HCT116 (cell line): ENCODE data around the gene ABCA1. TPM values are rescaled to one million over a fixed set of nuclear protein-coding genes. Genes with fewer than 3 reads are reported as not detected.

Experiments
- ATAC-seq: fragments of 200-7000 bp; cut with Tn5 transposase; 2 replicates; pipeline ENCODE4 v1.9.1; 2020; ENCODE audit warnings: mild to moderate bottlenecking, moderate library complexity
- BruUV-seq: library from RNA; stranded (reverse); fragments of 400-500 nt; replicated peaks from 2 replicates; lab custom pipeline; 2021; lab: Mats Ljungman, UMichigan
- CTCF ChIA-PET: fragments of 300-600 bp; sonication (Branson Sonifier 250); formaldehyde crosslinking; loops from one replicate; lab custom pipeline; 2021; ENCODE audit warnings: antibody characterized with exemption; lab: Charles Lee
- POLR2A ChIA-PET: fragments of 300-600, 350-600 bp; sonication (Branson Sonifier 250); formaldehyde crosslinking; loops from one replicate; lab custom pipeline; 2021; ENCODE audit warnings: antibody characterized with exemption; lab: Charles Lee
- RAD21 ChIA-PET, 2 experiments: fragments of 300-600 bp; sonication (Branson Sonifier 250); formaldehyde crosslinking; loops; one replicate each; lab custom pipeline; 2023; ENCODE audit warnings: low total read pairs in 2 of 2; ENCODE audit not compliant: uncharacterized antibody in 2 of 2, unreplicated experiment in 2 of 2, low non-redundant PET in 1 of 2; lab: Charles Lee
- DNase-seq: peaks from one replicate; pipeline ENCODE4 v3.0.0-alpha.2; 2010; ENCODE audit warnings: low read depth, low spot score
- H2AFZ ChIP-seq: fragments of 200-600 bp; shearing (Covaris generic), sonication (generic); 2 replicates; pipeline ENCODE4 v1.6.1; 2017; ENCODE audit warnings: low read depth, mixed run types, mixed read lengths, antibody characterized with exemption, low read length; ENCODE audit not compliant: poor library complexity, severe bottlenecking
- H3K27ac ChIP-seq: 2 replicates; pipeline ENCODE4 v1.5.1; 2012; ENCODE audit warnings: low read depth, low read length
- H3K27me3 ChIP-seq: fragments of 200-600 bp; sonication (generic); 2 replicates; pipeline ENCODE4 v1.6.1; 2016; ENCODE audit warnings: mixed run types, low read length, mixed read lengths; ENCODE audit not compliant: insufficient read depth
- H3K36me3 ChIP-seq, 2 experiments: fragments of 200-500 bp in 1 of 2; fragments of 200-600 bp in 1 of 2; sonication (Bioruptor generic) in 1 of 2; sonication (generic) in 1 of 2; 2 replicates each; pipeline versions ENCODE4 v1.5.1 to v1.6.1; 2014 to 2016; ENCODE audit warnings: low read length in 2 of 2, inconsistent platforms in 1 of 2, mixed read lengths in 1 of 2, mixed run types in 1 of 2; ENCODE audit not compliant: insufficient read depth in 2 of 2, control insufficient read depth in 1 of 2
- H3K4me1 ChIP-seq, 2 experiments: fragments of 200-600 bp in 1 of 2; sonication (generic) in 1 of 2; 2 replicates each; pipeline versions ENCODE4 v1.5.1 to v1.6.1; 2012 to 2017; ENCODE audit warnings: low read length in 2 of 2, inconsistent platforms in 1 of 2, mild to moderate bottlenecking in 1 of 2, mixed read lengths in 1 of 2, mixed run types in 1 of 2, moderate library complexity in 1 of 2; ENCODE audit not compliant: insufficient read depth in 2 of 2, control insufficient read depth in 1 of 2
- H3K4me2 ChIP-seq: fragments of 200-600 bp; sonication (generic); 2 replicates; pipeline ENCODE4 v1.6.1; 2017; ENCODE audit warnings: mixed run types, low read length, mixed read lengths
- H3K4me3 ChIP-seq, 2 experiments: fragments of 200-600 bp in 1 of 2; sonication (generic) in 1 of 2; replicated peaks in 1 of 2; 2 replicates each; pipeline ENCODE4 v1.5.1; 2011 to 2016; ENCODE audit warnings: low read length in 2 of 2, control low read depth in 1 of 2, low read depth in 1 of 2, mild to moderate bottlenecking in 1 of 2, mixed read lengths in 1 of 2, mixed run types in 1 of 2
- H3K79me2 ChIP-seq: fragments of 200-600 bp; sonication (generic); 2 replicates; pipeline ENCODE4 v1.6.1; 2017; ENCODE audit warnings: mild to moderate bottlenecking, mixed run types, low read length, moderate library complexity, mixed read lengths; ENCODE audit not compliant: insufficient read depth
- H3K9ac ChIP-seq: fragments of 200-600 bp; sonication (generic); 2 replicates; pipeline ENCODE4 v1.6.1; 2016; ENCODE audit warnings: low read length, mixed read lengths
- H3K9me2 ChIP-seq: fragments of 200-600 bp; sonication (generic), shearing (Covaris generic); 2 replicates; pipeline ENCODE4 v1.6.1; 2017; ENCODE audit warnings: mixed run types, mild to moderate bottlenecking, moderate library complexity; ENCODE audit not compliant: insufficient read depth
- H3K9me3 ChIP-seq, 2 experiments: fragments of 200-500 bp in 1 of 2; fragments of 200-600 bp in 1 of 2; sonication (Bioruptor generic) in 1 of 2; sonication (generic) in 1 of 2; 2 replicates each; pipeline ENCODE4 v1.6.1; 2014 to 2017; ENCODE audit warnings: low read length in 2 of 2, mixed read lengths in 2 of 2, inconsistent platforms in 1 of 2, low read depth in 1 of 2, mild to moderate bottlenecking in 1 of 2, mixed run types in 1 of 2, moderate library complexity in 1 of 2; ENCODE audit not compliant: control insufficient read depth in 1 of 2, insufficient read depth in 1 of 2
- H4K20me1 ChIP-seq: fragments of 200-600 bp; sonication (generic), shearing (Covaris generic); 2 replicates; pipeline ENCODE4 v1.6.1; 2017; ENCODE audit warnings: mixed run types, mild to moderate bottlenecking, moderate library complexity; ENCODE audit not compliant: insufficient read depth
- POLR2A ChIP-seq: IDR thresholded peaks from 2 replicates; pipeline ENCODE4 v1.7.0; 2011; ENCODE audit warnings: borderline replicate concordance; ENCODE audit not compliant: insufficient read depth, insufficient read length; ENCODE audit errors: extremely low read depth
- RAD21 ChIP-seq: IDR thresholded peaks from 2 replicates; pipeline ENCODE4 v1.6.1; 2012; ENCODE audit warnings: low read depth, mild to moderate bottlenecking
- REST ChIP-seq: IDR thresholded peaks from 2 replicates; pipeline ENCODE4 v1.6.1; 2012; ENCODE audit warnings: low read depth
- SP1 ChIP-seq: IDR thresholded peaks from 2 replicates; pipeline ENCODE4 v1.6.1; 2012; ENCODE audit warnings: low read depth
- SRF ChIP-seq: IDR thresholded peaks from 2 replicates; pipeline ENCODE4 v1.6.1; 2012; ENCODE audit warnings: low read depth
- ZBTB33 ChIP-seq: IDR thresholded peaks from 2 replicates; pipeline ENCODE4 v1.6.1; 2011; ENCODE audit warnings: mild to moderate bottlenecking, low read length, moderate library complexity; ENCODE audit not compliant: insufficient replicate concordance; ENCODE audit errors: extremely low read depth
- intact Hi-C: fragments of 100-400 bp; cut with micrococcal nuclease; formaldehyde crosslinking; loops from 2 replicates; pipeline ENCODE4 v1.10.0; 2022
- total RNA-seq: library from RNA; stranded (reverse); gene quantifications from one replicate; pipeline ENCODE4 v1.2.1, GENCODE V29; 2021; ENCODE audit not compliant: unreplicated experiment

Gene ABCA1
- total RNA-seq, 1 experiment from 2014 or later: 0.89 TPM

GRCh38 chr9:104776797-104777196 is 151.2 kb downstream of the ABCA1 start:
- H3K9me2 ChIP-seq: no peaks in the 10 kb centered on the region
- H3K27me3 ChIP-seq: 0 out of 2 replicates have a peak, but pooled peaks cover 4% of the 10 kb centered on the region
- H3K9me3 ChIP-seq: no peaks in the 10 kb centered on the region
- no peak for ATAC-seq
- ChIA-PET POLR2A (no interaction called here), CTCF (no interaction called here), RAD21 (no interaction called here)
- no TSS peak for BruUV-seq
- DNase-seq: no peak
- no peak overlapping the region for H3K4me2 ChIP-seq
- H3K4me1 ChIP-seq: no peaks in the 10 kb centered on the region
- no peak overlapping the region for H3K4me3 ChIP-seq
- TF ChIP-seq ZBTB33 (no peak), SP1 (no peak), RAD21 (no peak), SRF (no peak), POLR2A (no peak), REST (no peak)
- H3K9ac ChIP-seq: no peak overlapping the region
- H2AFZ ChIP-seq: no peak overlapping the region
- no peaks in the 10 kb centered on the region for H4K20me1 ChIP-seq
- intact Hi-C loops: no loop called here
- no peaks in the 10 kb centered on the region for H3K79me2 ChIP-seq
- H3K27ac ChIP-seq: no peak overlapping the region
- H3K36me3 ChIP-seq: no peaks in the 10 kb centered on the region
